KMS-11 (cell line): Measurements from ENCODE around the gene POMC.

Experiments
- H2AFZ ChIP-seq: fragments of 200-600 bp; sonication (generic); 2 replicates; pipeline ENCODE4 v1.6.1; 2016; ENCODE audit warnings: antibody characterized with exemption, mixed run types, low read depth
- H3K27ac ChIP-seq: fragments of 200-600 bp; sonication (generic); 2 replicates; pipeline ENCODE4 v1.6.1; 2016; ENCODE audit warnings: mild to moderate bottlenecking, mixed run types
- H3K27me3 ChIP-seq: fragments of 200-600 bp; sonication (generic); 2 replicates; pipeline ENCODE4 v1.6.1; 2017; ENCODE audit warnings: mild to moderate bottlenecking, low read depth, mixed run types, moderate library complexity; ENCODE audit not compliant: insufficient read depth
- H3K36me3 ChIP-seq: fragments of 200-600 bp; sonication (generic); 2 replicates; pipeline ENCODE4 v1.6.1; 2017; ENCODE audit warnings: mild to moderate bottlenecking, mixed run types; ENCODE audit not compliant: insufficient read depth
- H3K4me1 ChIP-seq: fragments of 200-600 bp; sonication (generic); 2 replicates; pipeline ENCODE4 v1.6.1; 2016; ENCODE audit warnings: mild to moderate bottlenecking, low read depth, mixed run types; ENCODE audit not compliant: poor library complexity, severe bottlenecking
- H3K4me2 ChIP-seq: fragments of 200-600 bp; sonication (generic); 2 replicates; pipeline ENCODE4 v1.7.0; 2016; ENCODE audit warnings: mild to moderate bottlenecking, mixed run types
- H3K4me3 ChIP-seq: fragments of 200-600 bp; sonication (generic); IDR thresholded peaks from 2 replicates; pipeline ENCODE4 v1.6.1; 2017; ENCODE audit warnings: low read depth, low read length, mixed read lengths; ENCODE audit not compliant: insufficient read depth
- H3K79me2 ChIP-seq: fragments of 200-600 bp; sonication (generic); 2 replicates; pipeline ENCODE4 v1.6.1; 2016; ENCODE audit warnings: low read depth, mixed run types; ENCODE audit not compliant: insufficient read depth
- H3K9ac ChIP-seq: fragments of 200-600 bp; sonication (generic); 2 replicates; pipeline ENCODE4 v1.6.1; 2016; ENCODE audit warnings: mild to moderate bottlenecking, mixed run types
- H4K20me1 ChIP-seq: fragments of 200-600 bp; sonication (generic); 2 replicates; pipeline ENCODE4 v1.6.1; 2016; ENCODE audit warnings: mild to moderate bottlenecking, mixed run types; ENCODE audit not compliant: insufficient read depth
- CTCF ChIP-seq: fragments of 200-600 bp; sonication (generic); conservative IDR thresholded peaks from 2 replicates; pipeline ENCODE4 v1.6.1; 2017; ENCODE audit warnings: low read depth, mild to moderate bottlenecking, antibody characterized with exemption, low read length, moderate library complexity, mixed read lengths

Gene POMC

GRCh38 chr2:25176541-25177181 is 8.3 kb upstream of the POMC start:
- Histone ChIP-seq H3K4me3 (no peak overlapping the region), H2AFZ (no peak overlapping the region), H3K4me1 (no peaks in the 10 kb centered on the region), H3K9ac (no peak overlapping the region), H3K36me3 (no peaks in the 10 kb centered on the region), H3K79me2 (no peaks in the 10 kb centered on the region), H3K27ac (no peak overlapping the region), H3K27me3 (no peaks in the 10 kb centered on the region), H4K20me1 (no peaks in the 10 kb centered on the region), H3K4me2 (no peak overlapping the region)
- TF ChIP-seq CTCF = no peak

DNA sequence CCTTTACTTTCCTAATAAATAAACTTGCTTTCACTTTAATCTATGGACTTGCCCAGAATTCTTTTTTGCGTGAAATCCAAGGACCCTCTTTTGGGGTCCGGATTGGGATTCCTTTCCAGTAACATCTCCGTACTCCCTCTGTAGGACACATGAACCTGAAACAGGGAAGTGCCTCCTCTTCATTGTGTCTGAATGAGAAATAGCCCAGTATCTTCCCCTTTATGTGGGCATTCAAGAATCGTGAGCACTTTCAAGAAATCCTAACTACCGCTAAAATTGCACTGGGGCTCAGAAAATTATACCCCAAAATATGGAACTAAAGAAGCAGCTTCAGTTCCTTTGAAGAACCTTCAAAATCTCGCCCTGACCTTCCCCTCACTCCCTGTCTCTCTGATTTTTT is 7.8 kb upstream of the POMC start:
- no peak overlapping the region for H3K4me3 ChIP-seq
- H3K36me3 ChIP-seq = no peaks in the 10 kb centered on the region
- H2AFZ ChIP-seq = no peak overlapping the region
- no peak overlapping the region for H3K9ac ChIP-seq
- no peaks in the 10 kb centered on the region for H3K79me2 ChIP-seq
- no peak overlapping the region for H3K27ac ChIP-seq
- H3K27me3 ChIP-seq = no peaks in the 10 kb centered on the region
- TF ChIP-seq CTCF = no peak
- H3K4me2 ChIP-seq = no peak overlapping the region
- H3K4me1 ChIP-seq = no peaks in the 10 kb centered on the region
- H4K20me1 ChIP-seq = no peaks in the 10 kb centered on the region

- no peak for TF ChIP-seq CTCF
- no peaks in the 10 kb centered on the region for H3K79me2 ChIP-seq
- no peaks in the 10 kb centered on the region for H4K20me1 ChIP-seq
- no peak overlapping the region for H3K9ac ChIP-seq
- H3K27me3 ChIP-seq = no peaks in the 10 kb centered on the region
- H3K36me3 ChIP-seq = no peaks in the 10 kb centered on the region
- H3K27ac ChIP-seq = no peak overlapping the region
- H3K4me3 ChIP-seq = no peak overlapping the region
- H3K4me2 ChIP-seq = no peak overlapping the region
- H2AFZ ChIP-seq = no peak overlapping the region
- no peaks in the 10 kb centered on the region for H3K4me1 ChIP-seq
These were observed 5.9 kb upstream of the POMC start for GRCh38 chr2:25174192-25174861.

GRCh38 chr2:25173719-25174118 is 5.3 kb upstream of the POMC start:
- H3K4me2 ChIP-seq = no peak overlapping the region
- TF ChIP-seq CTCF = no peak
- no peak overlapping the region for H3K27ac ChIP-seq

More at GRCh38 chr2:25173719-25174118, 5.3 kb upstream of the POMC start:
- Histone ChIP-seq H4K20me1 (no peaks in the 10 kb centered on the region), H2AFZ (no peak overlapping the region), H3K36me3 (no peaks in the 10 kb centered on the region), H3K9ac (no peak overlapping the region), H3K4me1 (no peaks in the 10 kb centered on the region), H3K79me2 (no peaks in the 10 kb centered on the region), H3K4me3 (no peak overlapping the region), H3K27me3 (no peaks in the 10 kb centered on the region)
